ENCODE data around the gene LYPD6B.

DNA sequence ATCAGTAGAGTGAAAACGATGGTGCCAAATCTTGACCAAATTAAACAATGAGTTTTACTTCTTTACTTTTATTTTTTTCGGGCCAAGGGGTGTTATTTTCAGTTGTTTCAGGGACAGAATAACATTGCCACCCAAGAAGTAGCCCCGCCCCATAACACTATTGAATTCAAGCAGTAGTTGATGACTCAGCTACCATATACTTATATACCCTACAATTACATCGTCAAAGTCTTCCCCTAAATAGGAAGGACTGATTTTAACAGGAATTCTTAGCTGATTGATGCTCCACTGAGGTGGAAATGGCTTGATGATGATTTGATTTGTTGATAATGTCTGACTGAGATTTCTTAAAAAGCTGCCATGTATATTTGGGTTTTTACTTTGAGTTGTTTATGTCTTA, 24.7 kb downstream of the LYPD6B start:
- TF ChIP-seq GABPA (IDR thresholded peaks at IDR 0.05 in 1 of 2, conservative IDR thresholded peaks at IDR 0.05 in 1 of 2), result no peak
- TF ChIP-seq CTCF (IDR thresholded peaks at IDR 0.05; ENCODE audit: low read depth, low read length, missing input control), result no peak
- no peak for TF ChIP-seq RXRA (IDR thresholded peaks at IDR 0.05)
- TF ChIP-seq, protein P1, sequence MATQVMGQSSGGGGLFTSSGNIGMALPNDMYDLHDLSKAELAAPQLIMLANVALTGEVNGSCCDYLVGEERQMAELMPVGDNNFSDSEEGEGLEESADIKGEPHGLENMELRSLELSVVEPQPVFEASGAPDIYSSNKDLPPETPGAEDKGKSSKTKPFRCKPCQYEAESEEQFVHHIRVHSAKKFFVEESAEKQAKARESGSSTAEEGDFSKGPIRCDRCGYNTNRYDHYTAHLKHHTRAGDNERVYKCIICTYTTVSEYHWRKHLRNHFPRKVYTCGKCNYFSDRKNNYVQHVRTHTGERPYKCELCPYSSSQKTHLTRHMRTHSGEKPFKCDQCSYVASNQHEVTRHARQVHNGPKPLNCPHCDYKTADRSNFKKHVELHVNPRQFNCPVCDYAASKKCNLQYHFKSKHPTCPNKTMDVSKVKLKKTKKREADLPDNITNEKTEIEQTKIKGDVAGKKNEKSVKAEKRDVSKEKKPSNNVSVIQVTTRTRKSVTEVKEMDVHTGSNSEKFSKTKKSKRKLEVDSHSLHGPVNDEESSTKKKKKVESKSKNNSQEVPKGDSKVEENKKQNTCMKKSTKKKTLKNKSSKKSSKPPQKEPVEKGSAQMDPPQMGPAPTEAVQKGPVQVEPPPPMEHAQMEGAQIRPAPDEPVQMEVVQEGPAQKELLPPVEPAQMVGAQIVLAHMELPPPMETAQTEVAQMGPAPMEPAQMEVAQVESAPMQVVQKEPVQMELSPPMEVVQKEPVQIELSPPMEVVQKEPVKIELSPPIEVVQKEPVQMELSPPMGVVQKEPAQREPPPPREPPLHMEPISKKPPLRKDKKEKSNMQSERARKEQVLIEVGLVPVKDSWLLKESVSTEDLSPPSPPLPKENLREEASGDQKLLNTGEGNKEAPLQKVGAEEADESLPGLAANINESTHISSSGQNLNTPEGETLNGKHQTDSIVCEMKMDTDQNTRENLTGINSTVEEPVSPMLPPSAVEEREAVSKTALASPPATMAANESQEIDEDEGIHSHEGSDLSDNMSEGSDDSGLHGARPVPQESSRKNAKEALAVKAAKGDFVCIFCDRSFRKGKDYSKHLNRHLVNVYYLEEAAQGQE (IDR thresholded peaks at IDR 0.05), result no peak
- no peak for TF ChIP-seq EGR1 (IDR thresholded peaks at IDR 0.05; ENCODE audit: low read depth in 2 of 2)
- no peak for TF ChIP-seq JUND (IDR thresholded peaks at IDR 0.05)
- TF ChIP-seq ZBTB33 (IDR thresholded peaks at IDR 0.05), result no peak
- TF ChIP-seq FOXA1 (IDR thresholded peaks at IDR 0.05), result no peak
- no peak for TF ChIP-seq ATF3 (IDR thresholded peaks at IDR 0.05)
- no peak for TF ChIP-seq YY1 (IDR thresholded peaks at IDR 0.05)
- no peak for TF ChIP-seq TAF1 (conservative IDR thresholded peaks at IDR 0.05)
- no peak for TF ChIP-seq HNF4A (conservative IDR thresholded peaks at IDR 0.05)
